ENCODE results near the gene ESYT1. TPM values are rescaled to one million over a fixed set of nuclear protein-coding genes. Genes with fewer than 3 reads are reported as not detected.

Gene ESYT1
- total and polyA plus RNA-seq, 2 experiments from 2014 or later, result 40.0 to 52.3 TPM

DNA sequence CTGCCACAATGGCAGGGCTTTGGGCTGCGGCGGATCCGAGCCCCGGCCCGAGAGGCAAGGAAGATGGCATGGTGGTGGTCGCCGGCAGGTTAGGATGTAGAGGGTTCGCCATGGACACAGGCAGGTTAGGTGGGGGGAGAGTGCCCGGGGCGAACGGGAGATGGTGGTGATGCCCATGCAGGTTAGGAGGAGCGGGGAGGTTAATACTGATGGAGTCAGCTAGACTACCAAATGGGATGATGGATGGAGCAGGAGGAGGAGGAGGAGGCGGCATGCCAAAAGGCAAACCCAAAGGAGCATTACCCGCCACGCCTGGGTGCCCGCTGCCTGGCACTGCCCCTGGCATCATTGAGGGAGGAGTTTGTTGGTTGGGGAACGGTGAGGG is 36.3 kb downstream of the ESYT1 start:
- H3K4me3 ChIP-seq, result no peak overlapping the region
- no peaks in the 10 kb centered on the region for H3K9me3 ChIP-seq (ENCODE audit: low read depth)
- no peak overlapping the region for H2AFZ ChIP-seq
- peaks cover 26% of the 10 kb centered on the region for H4K20me1 ChIP-seq (ENCODE audit: insufficient read depth, poor library complexity, severe bottlenecking)
- no peak overlapping the region for H3K27ac ChIP-seq
- H3K4me1 ChIP-seq (ENCODE audit: insufficient read depth), result peaks cover 22% of the 10 kb centered on the region
- TF ChIP-seq EZH2phosphoT487 (IDR thresholded peaks at IDR 0.05; ENCODE audit: low read depth, severe bottlenecking, unreplicated experiment), result no peak
- TF ChIP-seq EZH2 (IDR thresholded peaks at IDR 0.05; ENCODE audit: borderline replicate concordance), result no peak
- TF ChIP-seq CTCF (IDR thresholded peaks at IDR 0.05; ENCODE audit: poor library complexity), result no peak
- H3K4me2 ChIP-seq, result no peak overlapping the region
- H3K79me2 ChIP-seq, result peaks cover 21% of the 10 kb centered on the region
- no peaks in the 10 kb centered on the region for H3K36me3 ChIP-seq (replicated peaks; ENCODE audit: insufficient read depth, low read depth)
- H3K27me3 ChIP-seq, result no peaks in the 10 kb centered on the region
- no peak for DNase-seq (ENCODE audit: low spot score)
- no peaks in the 10 kb centered on the region for H3K9me2 ChIP-seq (replicated peaks; ENCODE audit: insufficient read depth)
- WGBS (ENCODE audit: low lambda C conversion rate, missing lambda C conversion rate), result 97% methylated on average over 17 of the region's 17 CpGs

GRCh38 chr12:56165369-56165768 is 37.3 kb downstream of the ESYT1 start:
- H3K79me2 ChIP-seq, result peaks cover 11% of the 10 kb centered on the region
- 88% methylated on average over 4 of the region's 4 CpGs for WGBS (ENCODE audit: low lambda C conversion rate, missing lambda C conversion rate)
- H3K36me3 ChIP-seq (replicated peaks; ENCODE audit: insufficient read depth, low read depth), result no peaks in the 10 kb centered on the region
- no peak overlapping the region for H3K4me3 ChIP-seq
- no peak overlapping the region for H3K27ac ChIP-seq
- no peak overlapping the region for H3K4me2 ChIP-seq
- H3K9me3 ChIP-seq (ENCODE audit: low read depth), result no peaks in the 10 kb centered on the region
- H3K9me2 ChIP-seq (replicated peaks; ENCODE audit: insufficient read depth), result no peaks in the 10 kb centered on the region
- TF ChIP-seq EZH2 (IDR thresholded peaks at IDR 0.05; ENCODE audit: borderline replicate concordance) (no peak), EZH2phosphoT487 (IDR thresholded peaks at IDR 0.05; ENCODE audit: low read depth, severe bottlenecking, unreplicated experiment) (no peak), CTCF (IDR thresholded peaks at IDR 0.05; ENCODE audit: poor library complexity) (no peak)
- peaks cover 12% of the 10 kb centered on the region for H3K4me1 ChIP-seq (ENCODE audit: insufficient read depth)
- H2AFZ ChIP-seq, result no peak overlapping the region
- H4K20me1 ChIP-seq (ENCODE audit: insufficient read depth, poor library complexity, severe bottlenecking), result peaks cover 16% of the 10 kb centered on the region
- no peak for DNase-seq (ENCODE audit: low spot score)
- H3K27me3 ChIP-seq, result no peaks in the 10 kb centered on the region

DNA sequence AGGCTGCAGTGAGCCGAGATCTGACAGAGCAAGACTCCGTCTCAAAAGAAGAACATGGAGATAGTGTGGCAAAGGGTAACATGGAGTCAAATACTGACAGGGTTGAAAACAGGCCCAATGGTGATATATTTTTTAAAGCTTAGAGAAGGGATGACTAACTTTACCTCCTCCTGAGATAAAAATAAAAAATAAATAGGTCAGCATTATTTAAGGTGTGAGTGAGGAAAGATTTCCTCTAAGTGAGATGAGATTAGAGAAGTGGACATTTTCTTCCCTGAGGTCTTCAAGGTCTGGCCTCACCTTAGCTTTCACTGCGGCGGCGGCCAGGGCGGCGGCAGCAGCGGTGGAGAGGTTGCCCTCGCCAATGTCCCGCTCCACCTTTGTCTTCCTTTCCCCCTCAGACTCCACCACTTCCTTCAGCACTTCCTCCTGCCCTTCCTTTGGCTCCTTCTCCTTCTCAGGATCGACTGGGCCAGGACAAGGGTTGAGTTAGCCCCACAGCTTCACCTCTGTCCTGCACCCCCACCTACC is 41.2 kb downstream of the ESYT1 start:
- TF ChIP-seq CTCF (IDR thresholded peaks at IDR 0.05; ENCODE audit: poor library complexity), result no peak
- no peak for TF ChIP-seq EZH2 (IDR thresholded peaks at IDR 0.05; ENCODE audit: borderline replicate concordance)
- no peak for TF ChIP-seq EZH2phosphoT487 (IDR thresholded peaks at IDR 0.05; ENCODE audit: low read depth, severe bottlenecking, unreplicated experiment)
- no peak overlapping the region for H2AFZ ChIP-seq
- no peak overlapping the region for H3K27ac ChIP-seq
- no peaks in the 10 kb centered on the region for H3K27me3 ChIP-seq
- no peaks in the 10 kb centered on the region for H3K79me2 ChIP-seq
- no peak overlapping the region for H3K4me3 ChIP-seq
- no peaks in the 10 kb centered on the region for H3K36me3 ChIP-seq (replicated peaks; ENCODE audit: insufficient read depth, low read depth)
- 99% methylated on average over 11 of the region's 11 CpGs for WGBS (ENCODE audit: low lambda C conversion rate, missing lambda C conversion rate)
- H3K4me2 ChIP-seq, result no peak overlapping the region
- no peaks in the 10 kb centered on the region for H3K4me1 ChIP-seq (ENCODE audit: insufficient read depth)
- H3K9me2 ChIP-seq (replicated peaks; ENCODE audit: insufficient read depth), result no peaks in the 10 kb centered on the region
- no peak for DNase-seq (ENCODE audit: low spot score)
- no peaks in the 10 kb centered on the region for H3K9me3 ChIP-seq (ENCODE audit: low read depth)
- H4K20me1 ChIP-seq (ENCODE audit: insufficient read depth, poor library complexity, severe bottlenecking), result no peaks in the 10 kb centered on the region

- H3K9me2 ChIP-seq (replicated peaks; ENCODE audit: insufficient read depth), result no peaks in the 10 kb centered on the region
- no peaks in the 10 kb centered on the region for H3K9me3 ChIP-seq (ENCODE audit: low read depth)
- no peaks in the 10 kb centered on the region for H3K4me1 ChIP-seq (ENCODE audit: insufficient read depth)
- no peak overlapping the region for H2AFZ ChIP-seq
- no peak for TF ChIP-seq EZH2phosphoT487 (IDR thresholded peaks at IDR 0.05; ENCODE audit: low read depth, severe bottlenecking, unreplicated experiment)
- no peak for TF ChIP-seq EZH2 (IDR thresholded peaks at IDR 0.05; ENCODE audit: borderline replicate concordance)
- TF ChIP-seq CTCF (IDR thresholded peaks at IDR 0.05; ENCODE audit: poor library complexity), result no peak
- 99% methylated on average over 7 of the region's 7 CpGs for WGBS (ENCODE audit: low lambda C conversion rate, missing lambda C conversion rate)
- H3K27me3 ChIP-seq, result no peaks in the 10 kb centered on the region
- H4K20me1 ChIP-seq (ENCODE audit: insufficient read depth, poor library complexity, severe bottlenecking), result no peaks in the 10 kb centered on the region
- no peak overlapping the region for H3K4me3 ChIP-seq
- H3K36me3 ChIP-seq (replicated peaks; ENCODE audit: insufficient read depth, low read depth), result no peaks in the 10 kb centered on the region
- H3K4me2 ChIP-seq, result no peak overlapping the region
- DNase-seq (ENCODE audit: low spot score), result no peak
- H3K27ac ChIP-seq, result no peak overlapping the region
- H3K79me2 ChIP-seq, result no peaks in the 10 kb centered on the region
These were observed 44.8 kb downstream of the ESYT1 start for GRCh38 chr12:56172839-56173238.
